H1 (cell line): ENCODE results near the gene CSNK1G2. TPM values are rescaled to one million over a fixed set of nuclear protein-coding genes. Genes with fewer than 3 reads are reported as not detected.

Experiments used
- CTCF ChIA-PET: fragments of 300-600 bp; sonication (Branson Sonifier 250); formaldehyde crosslinking; loops from one replicate; lab custom pipeline; 2021; ENCODE audit not compliant: partially characterized antibody; lab: Charles Lee
- POLR2A ChIA-PET: fragments of 300-600 bp; sonication (Branson Sonifier 250); formaldehyde crosslinking; loops from one replicate; lab custom pipeline; 2021; ENCODE audit warnings: inconsistent platforms; ENCODE audit not compliant: partially characterized antibody; lab: Charles Lee
- DNase-seq, 2 experiments: peaks; one replicate each; pipeline versions ENCODE4 v3.0.0 to v3.0.0-alpha.2; 2010 to 2022; ENCODE audit warnings: low spot score in 2 of 2, low read depth in 1 of 2, mixed read lengths in 1 of 2
- FAIRE-seq: peaks from 2 replicates; lab custom pipeline; 2011; peaks lifted over from hg19 to GRCh38; lab: Jason Lieb, UNC
- H2AFZ ChIP-seq: 2 replicates; pipeline ENCODE4 v1.8.1; 2012; ENCODE audit warnings: low read length, inconsistent platforms
- H2AK5ac ChIP-seq: 2 replicates; pipeline ENCODE4 v1.6.1; 2013; ENCODE audit warnings: low read depth, low read length
- H2BK120ac ChIP-seq: replicated peaks from 2 replicates; pipeline ENCODE3; 2013; ENCODE audit warnings: low read depth, low read length, inconsistent platforms
- H2BK12ac ChIP-seq: 2 replicates; pipeline ENCODE4 v1.6.1; 2013; ENCODE audit warnings: low read depth, low read length
- H2BK15ac ChIP-seq: 2 replicates; pipeline ENCODE4 v1.6.1; 2013; ENCODE audit warnings: low read length
- H2BK20ac ChIP-seq: 2 replicates; pipeline ENCODE4 v1.6.1; 2013; ENCODE audit warnings: low read length
- H2BK5ac ChIP-seq: 2 replicates; pipeline ENCODE4 v1.6.1; 2013; ENCODE audit warnings: low read depth, low read length
- H3K14ac ChIP-seq: 2 replicates; pipeline ENCODE4 v1.6.1; 2013; ENCODE audit warnings: inconsistent platforms; ENCODE audit not compliant: insufficient read length
- H3K18ac ChIP-seq: 2 replicates; pipeline ENCODE4 v1.6.1; 2013; ENCODE audit warnings: low read length; ENCODE audit errors: extremely low read depth
- H3K23ac ChIP-seq: 2 replicates; pipeline ENCODE4 v1.6.1; 2013; ENCODE audit warnings: inconsistent platforms; ENCODE audit not compliant: insufficient read length
- H3K23me2 ChIP-seq: 2 replicates; pipeline ENCODE4 v1.6.1; 2013; ENCODE audit warnings: low read depth, low read length
- H3K27ac ChIP-seq: 2 replicates; pipeline ENCODE4 v1.6.1; 2011; ENCODE audit warnings: low read depth, low read length, inconsistent platforms
- H3K27me3 ChIP-seq, 4 experiments: replicated peaks in 1 of 4; 1 replicate in 1 of 4; 2 replicates in 3 of 4; pipeline versions ENCODE4 v1.6.1 to v1.8.1; 2011 to 2013; ENCODE audit warnings: low read length in 3 of 4, mild to moderate bottlenecking in 3 of 4, inconsistent platforms in 2 of 4, mixed read lengths in 2 of 4, moderate library complexity in 1 of 4; ENCODE audit not compliant: control insufficient read depth in 3 of 4, insufficient read depth in 3 of 4; ENCODE audit errors: extremely low read depth in 1 of 4
- H3K36me3 ChIP-seq, 4 experiments: 2 replicates each; pipeline versions ENCODE4 v1.6.1 to v1.8.1; 2011 to 2013; ENCODE audit warnings: mild to moderate bottlenecking in 4 of 4, low read length in 3 of 4, moderate library complexity in 2 of 4, control low read depth in 1 of 4, inconsistent platforms in 1 of 4; ENCODE audit not compliant: insufficient read depth in 4 of 4, control insufficient read depth in 2 of 4
- H3K4ac ChIP-seq: replicated peaks from 2 replicates; pipeline ENCODE3; 2013; ENCODE audit warnings: low read length, low read depth, mixed read lengths, inconsistent platforms; ENCODE audit not compliant: insufficient read length
- H3K4me1 ChIP-seq, 4 experiments: replicated peaks in 1 of 4; 1 replicate in 1 of 4; 2 replicates in 3 of 4; pipeline versions ENCODE4 v1.6.1 to v1.8.1; 2011 to 2013; ENCODE audit warnings: low read length in 3 of 4, inconsistent platforms in 2 of 4, mixed read lengths in 1 of 4; ENCODE audit not compliant: insufficient read depth in 4 of 4, control insufficient read depth in 3 of 4
- H3K4me2 ChIP-seq, 2 experiments: 2 replicates each; pipeline versions ENCODE4 v1.6.1 to v1.8.1; 2011 to 2013; ENCODE audit warnings: low read depth in 2 of 2, low read length in 2 of 2, control low read depth in 1 of 2, inconsistent platforms in 1 of 2, mild to moderate bottlenecking in 1 of 2; ENCODE audit not compliant: insufficient read depth in 1 of 2
- H3K4me3 ChIP-seq, 4 experiments: fragments of 200-600, 300-600 bp in 1 of 4; sonication (generic), shearing (Covaris generic), sonication (Bioruptor Twin) in 1 of 4; 2 replicates each; pipeline versions ENCODE4 v1.5.1 to v1.8.1; 2011 to 2016; ENCODE audit warnings: low read length in 4 of 4, low read depth in 3 of 4, control low read depth in 2 of 4, inconsistent platforms in 2 of 4, mild to moderate bottlenecking in 2 of 4, mixed read lengths in 1 of 4, moderate library complexity in 1 of 4; ENCODE audit not compliant: insufficient read depth in 2 of 4; ENCODE audit errors: extremely low read depth in 1 of 4
- H3K56ac ChIP-seq: replicated peaks from 2 replicates; pipeline ENCODE3; 2013; ENCODE audit warnings: low read depth, mild to moderate bottlenecking, mixed read lengths, low read length, inconsistent platforms; ENCODE audit not compliant: insufficient read length
- H3K79me1 ChIP-seq: 2 replicates; pipeline ENCODE4 v1.6.1; 2013; ENCODE audit warnings: low read depth, low read length, control low read depth
- H3K79me2 ChIP-seq, 2 experiments: 2 replicates each; pipeline versions ENCODE4 v1.6.1 to v1.8.1; 2012 to 2013; ENCODE audit warnings: low read length in 2 of 2, mild to moderate bottlenecking in 2 of 2, inconsistent platforms in 1 of 2; ENCODE audit not compliant: insufficient read depth in 2 of 2, control insufficient read depth in 1 of 2
- H3K9ac ChIP-seq, 4 experiments: replicated peaks in 1 of 4; 1 replicate in 1 of 4; 2 replicates in 3 of 4; pipeline versions ENCODE4 v1.6.1 to v1.8.1; 2011 to 2013; ENCODE audit warnings: low read depth in 3 of 4, low read length in 3 of 4, control low read depth in 2 of 4, mild to moderate bottlenecking in 2 of 4, moderate library complexity in 2 of 4, inconsistent platforms in 1 of 4; ENCODE audit errors: extremely low read depth in 1 of 4
- H3K9me3 ChIP-seq, 2 experiments: 2 replicates each; pipeline versions ENCODE4 v1.6.1 to v1.8.1; 2012 to 2013; ENCODE audit warnings: mild to moderate bottlenecking in 2 of 2, moderate library complexity in 2 of 2, control low read depth in 1 of 2, inconsistent platforms in 1 of 2, low read depth in 1 of 2, low read length in 1 of 2, mixed read lengths in 1 of 2; ENCODE audit not compliant: insufficient read depth in 2 of 2
- H4K20me1 ChIP-seq, 2 experiments: replicated peaks in 1 of 2; 2 replicates each; pipeline versions ENCODE3 to v1.8.1; 2011 to 2013; ENCODE audit warnings: inconsistent platforms in 2 of 2, low read length in 2 of 2, mild to moderate bottlenecking in 1 of 2; ENCODE audit not compliant: insufficient read depth in 2 of 2, control insufficient read depth in 1 of 2
- H4K5ac ChIP-seq: 2 replicates; pipeline ENCODE4 v1.6.1; 2013; ENCODE audit warnings: low read length, low read depth, mixed read lengths, inconsistent platforms; ENCODE audit not compliant: insufficient read length
- H4K8ac ChIP-seq: 2 replicates; pipeline ENCODE4 v1.8.0; 2013; ENCODE audit warnings: mild to moderate bottlenecking, moderate library complexity, low read length, inconsistent platforms; ENCODE audit not compliant: insufficient read depth; ENCODE audit errors: extremely low read depth
- H4K91ac ChIP-seq: replicated peaks from 2 replicates; pipeline ENCODE3; 2013; ENCODE audit warnings: low read length, mixed read lengths, inconsistent platforms; ENCODE audit not compliant: insufficient read length
- BACH1 ChIP-seq: IDR thresholded peaks from 2 replicates; pipeline ENCODE4 v1.6.1; 2012; ENCODE audit warnings: low read length, improper control_type of control experiment
- CHD1 ChIP-seq: IDR thresholded peaks from 2 replicates; pipeline ENCODE4 v1.6.1; 2012; ENCODE audit warnings: low read depth, low read length, improper control_type of control experiment
- CREB1 ChIP-seq: IDR thresholded peaks from 2 replicates; pipeline ENCODE4 v1.6.1; 2012; ENCODE audit warnings: inconsistent platforms
- EGR1 ChIP-seq: IDR thresholded peaks from 2 replicates; pipeline ENCODE4 v1.6.1; 2011; ENCODE audit warnings: low read depth, low read length, borderline replicate concordance
- GABPA ChIP-seq: IDR thresholded peaks from 2 replicates; pipeline ENCODE4 v1.6.1; 2011; ENCODE audit warnings: mild to moderate bottlenecking, low read length, moderate library complexity, borderline replicate concordance; ENCODE audit not compliant: insufficient read depth
- KDM1A ChIP-seq: fragments of 200-600, 300-600 bp; sonication (generic); IDR thresholded peaks from 2 replicates; pipeline ENCODE4 v1.7.1; 2016; ENCODE audit warnings: mild to moderate bottlenecking, low read length, borderline replicate concordance
- POLR2AphosphoS5 ChIP-seq: IDR thresholded peaks from 2 replicates; pipeline ENCODE4 v1.6.1; 2011; ENCODE audit warnings: low read depth, low read length
- RAD21 ChIP-seq, 2 experiments: IDR thresholded peaks in 1 of 2; conservative IDR thresholded peaks in 1 of 2; 2 replicates each; pipeline ENCODE4 v1.6.1; 2011; ENCODE audit warnings: low read depth in 2 of 2, low read length in 2 of 2, improper control_type of control experiment in 1 of 2, inconsistent platforms in 1 of 2, mild to moderate bottlenecking in 1 of 2, moderate library complexity in 1 of 2
- TEAD4 ChIP-seq: IDR thresholded peaks from 2 replicates; pipeline ENCODE4 v1.6.1; 2012; ENCODE audit warnings: low read depth, low read length, inconsistent platforms, mixed read lengths
- WGBS, 2 experiments: shearing (Covaris generic) in 1 of 2; methylation state at CpG; one replicate each; pipeline versions ENCODE4 v1.1.6 to v1.1.7; 2013 to 2015; ENCODE audit warnings: low lambda C conversion rate in 2 of 2, mixed read lengths in 2 of 2, inconsistent platforms in 1 of 2, low coverage in 1 of 2, missing lambda C conversion rate in 1 of 2; ENCODE audit not compliant: insufficient replicate concordance in 2 of 2, insufficient coverage in 1 of 2, insufficient read length in 1 of 2; ENCODE audit errors: extremely low coverage in 1 of 2, missing lambda C conversion rate in 1 of 2; 5-methylcytosine and 5-hydroxymethylcytosine counted together
- polyA plus RNA-seq, 7 experiments: library from polyadenylated mRNA; depleted of rRNA in 3 of 7; stranded (reverse) in 5 of 7; unstranded in 2 of 7; fragments of >200 nt in 5 of 7; fragments of 200-250 nt in 2 of 7; gene quantifications; 1 replicate in 5 of 7; 2 replicates in 1 of 7; 4 replicates in 1 of 7; pipeline versions ENCODE4 v1.2.1 to v1.2.3, GENCODE V29; 2011 to 2013; ENCODE audit warnings: missing spikeins in 2 of 7, mixed read lengths in 2 of 7
- total RNA-seq: library from RNA; stranded (reverse); fragmentation: NEBNext Ultra II Directional; extraction: Animal tissue kit (Norgen Biotek cat#: 25700); gene quantifications from 2 replicates; pipeline ENCODE4 v1.2.1, GENCODE V29; 2021
- TF ChIP-seq, protein P1 (sequence below), 3 experiments: IDR thresholded peaks; 1 replicate in 2 of 3; 2 replicates in 1 of 3; pipeline versions ENCODE4 v1.5.1 to v1.6.1; 2011; ENCODE audit warnings: low read length in 3 of 3, mild to moderate bottlenecking in 3 of 3, inconsistent platforms in 2 of 3, low read depth in 1 of 3, moderate library complexity in 1 of 3; ENCODE audit not compliant: insufficient read depth in 1 of 3; ENCODE audit errors: control extremely low read depth in 1 of 3

Gene CSNK1G2
- total and polyA plus RNA-seq, 2 of the 8 experiments (the other 6 are each of a cell fraction or from before 2014, with no cell fraction given), result 99.5 to 130 TPM

DNA sequence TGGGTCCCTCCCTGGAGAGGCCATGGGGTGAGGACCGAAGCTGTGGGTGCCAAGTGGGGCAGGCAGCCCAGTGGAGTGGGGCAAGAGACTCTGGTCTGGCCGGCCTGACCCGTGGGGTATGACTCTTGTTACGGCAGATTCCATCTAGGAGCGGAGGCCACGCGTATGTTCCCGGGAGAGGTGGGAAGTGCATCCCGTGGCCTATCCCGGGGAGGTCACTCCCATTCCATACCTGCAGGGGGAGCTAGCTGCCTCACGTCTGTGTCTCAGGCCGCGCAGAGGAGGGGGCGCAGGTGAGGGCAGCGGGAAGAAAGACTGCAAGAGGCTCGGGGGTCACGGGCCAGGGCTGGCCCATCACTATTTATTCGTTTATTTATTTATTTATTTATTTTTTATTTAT lies 4.9 kb downstream of the CSNK1G2 start:
- H4K20me1 ChIP-seq, result peaks cover 43 to 52% of the 10 kb centered on the region in 2 experiments
- no peak overlapping the region for H2AFZ ChIP-seq
- CTCF ChIA-PET, result interaction anchor here (0.6 to 3.6 kb wide), 37 partner anchors 8 to 1241 kb away, joined by 3 to 23 read pairs (median 5); partner anchors contain the start of gene ABHD17A
- H2BK5ac ChIP-seq, result no peak overlapping the region
- H3K14ac ChIP-seq, result no peak overlapping the region
- no peak overlapping the region for H3K23ac ChIP-seq
- no peak overlapping the region for H2BK12ac ChIP-seq
- no peaks in the 10 kb centered on the region for H3K27me3 ChIP-seq
- peaks cover 22% of the 10 kb centered on the region for H3K79me1 ChIP-seq
- peak overlapping the region; percentile 89; the same call in 1 of the 2 replicates for H4K8ac ChIP-seq
- H3K4ac ChIP-seq, result no peak overlapping the region
- no peak overlapping the region for H2BK20ac ChIP-seq
- H3K4me3 ChIP-seq, result no peak overlapping the region
- H3K27ac ChIP-seq, result no peak overlapping the region
- H3K23me2 ChIP-seq, result peaks cover 12% of the 10 kb centered on the region; the same call in 1 of the 2 replicates
- no peak overlapping the region for H2BK15ac ChIP-seq
- H2AK5ac ChIP-seq, result no peak overlapping the region
- no peaks in the 10 kb centered on the region; a peak in 1 of 4 replicates for H3K9me3 ChIP-seq
- DNase-seq (peak in 1 of 2 experiments; percentile 92), FAIRE-seq (peak; percentile 71)
- 52% methylated on average over 18 of the region's 18 CpGs; no CpG with 5 or more reads in 1 of the 2 experiments for WGBS, 2 experiments
- no peak overlapping the region for H3K9ac ChIP-seq
- H3K79me2 ChIP-seq, result peaks cover 66 to 85% of the 10 kb centered on the region in 2 experiments
- no peak overlapping the region for H2BK120ac ChIP-seq
- peaks cover 0 to 19% (median 9%) of the 10 kb centered on the region in 4 experiments; a peak in 6 of 7 replicates for H3K4me1 ChIP-seq
- no peak overlapping the region for H4K91ac ChIP-seq
- H4K5ac ChIP-seq, result no peak overlapping the region
- no peak overlapping the region for H3K18ac ChIP-seq
- POLR2A ChIA-PET, result interaction anchor here (0.5 to 3.4 kb wide), 8 partner anchors 9 to 342 kb away, joined by 3 to 13 read pairs (median 3); no protein-coding TSS in a partner anchor
- H3K4me2 ChIP-seq, result peak overlapping the region in 1 of 2 experiments; percentile 39; a peak in 1 of 4 replicates
- no peak overlapping the region for H3K56ac ChIP-seq
- H3K36me3 ChIP-seq, result no peaks in the 10 kb centered on the region; a peak in 1 of 8 replicates
- TF ChIP-seq RAD21 (IDR thresholded peaks at IDR 0.05 in 1 of 2, conservative IDR thresholded peaks at IDR 0.05 in 1 of 2; ENCODE audit: low read depth in 2 of 2, low read length in 2 of 2) (peak; percentile 66 to 73), EGR1 (peak; percentile 86), CHD1 (no peak), GABPA (peak; percentile 82; the same call in 1 of the 2 replicates), TEAD4 (peak; percentile 61), CREB1 (peak; percentile 54; the same call in 1 of the 2 replicates), KDM1A (no peak), BACH1 (0 out of 2 replicates have a peak, but pooled peaks have one; percentile 17), POLR2AphosphoS5 (0 out of 2 replicates have a peak, but pooled peaks have one; percentile 27)
- TF ChIP-seq, protein P1, sequence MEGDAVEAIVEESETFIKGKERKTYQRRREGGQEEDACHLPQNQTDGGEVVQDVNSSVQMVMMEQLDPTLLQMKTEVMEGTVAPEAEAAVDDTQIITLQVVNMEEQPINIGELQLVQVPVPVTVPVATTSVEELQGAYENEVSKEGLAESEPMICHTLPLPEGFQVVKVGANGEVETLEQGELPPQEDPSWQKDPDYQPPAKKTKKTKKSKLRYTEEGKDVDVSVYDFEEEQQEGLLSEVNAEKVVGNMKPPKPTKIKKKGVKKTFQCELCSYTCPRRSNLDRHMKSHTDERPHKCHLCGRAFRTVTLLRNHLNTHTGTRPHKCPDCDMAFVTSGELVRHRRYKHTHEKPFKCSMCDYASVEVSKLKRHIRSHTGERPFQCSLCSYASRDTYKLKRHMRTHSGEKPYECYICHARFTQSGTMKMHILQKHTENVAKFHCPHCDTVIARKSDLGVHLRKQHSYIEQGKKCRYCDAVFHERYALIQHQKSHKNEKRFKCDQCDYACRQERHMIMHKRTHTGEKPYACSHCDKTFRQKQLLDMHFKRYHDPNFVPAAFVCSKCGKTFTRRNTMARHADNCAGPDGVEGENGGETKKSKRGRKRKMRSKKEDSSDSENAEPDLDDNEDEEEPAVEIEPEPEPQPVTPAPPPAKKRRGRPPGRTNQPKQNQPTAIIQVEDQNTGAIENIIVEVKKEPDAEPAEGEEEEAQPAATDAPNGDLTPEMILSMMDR (IDR thresholded peaks at IDR 0.05; ENCODE audit: control extremely low read depth in 1 of 3, insufficient read depth in 1 of 3, low read depth in 1 of 3, low read length in 3 of 3), result peak; percentile 81 to 97 (median 89)
